Heart left ventricle (tissue), 13 donors: ENCODE results near the gene TIGD2.

Source experiments
- POLR2A ChIP-seq, 2 donors: fragments of 450-650 bp; IDR thresholded peaks; one replicate each; pipeline ENCODE4 v1.6.1; 2017; ENCODE audit warnings: antibody characterized with exemption in 2 of 2, mild to moderate bottlenecking in 2 of 2, moderate library complexity in 2 of 2
- TF ChIP-seq, protein P1 (sequence below), 12 donors: fragments of 200-600 bp; sonication (generic) in 4 of 12; IDR thresholded peaks; one replicate each; pipeline versions ENCODE4 v1.5.0 to v1.8.0; 2018 to 2022; ENCODE audit warnings: antibody characterized with exemption in 12 of 12, mild to moderate bottlenecking in 5 of 12
- donor health status: ischemic (EF 13 %, LVEDD 7.1; RV severe dilation, severe dysfunction).
- donor health status: DM: no; HTN: yes; CAD: no.
- donor health status: DM: no; HTN: no; CAD: no.
- donor health status: ischemic (EF 25% LVEDD 6.9; RV normal size, moderate dysfunction).
- donor health status: ischemic (EF 25% LVEDD 5.7; RV mildly dilated, moderate dysfunction).
- donor health status: ischemic (EF 35%, LVEDD 5.7; RV mildly dilated, moderate dysfunction).
- donor health status: nonischemic (EF 11% LVEDD 7.7; RV severe dilation, severe dysfunction).
- donor health status: DM: yes; HTN: yes; CAD: no.
- donor health status: PGD.
- donor health status: ischemic (EF 29% LVEDD 5.4; RV normal size, mild dysfunction).
- donor health status: nonischemic (EF 23%, LVEDD 6.1; RV moderate dilation, normal function).

DNA sequence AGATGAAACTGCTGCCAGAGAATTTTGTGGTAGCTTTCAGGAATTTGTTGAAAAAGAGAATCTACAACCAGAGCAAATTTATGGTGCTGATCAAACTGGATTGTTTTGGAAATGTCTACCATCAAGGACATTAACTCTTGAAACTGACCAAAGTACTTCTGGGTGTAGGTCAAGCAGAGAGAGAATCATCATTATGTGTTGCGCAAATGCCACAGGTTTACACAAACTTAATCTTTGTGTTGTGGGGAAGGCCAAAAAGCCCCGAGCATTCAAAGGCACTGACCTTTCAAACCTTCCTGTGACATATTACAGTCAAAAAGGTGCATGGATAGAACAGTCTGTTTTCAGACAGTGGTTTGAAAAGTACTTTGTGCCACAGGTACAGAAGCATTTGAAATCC is 2.1 kb downstream of the TIGD2 start:
- TF ChIP-seq, protein P1, sequence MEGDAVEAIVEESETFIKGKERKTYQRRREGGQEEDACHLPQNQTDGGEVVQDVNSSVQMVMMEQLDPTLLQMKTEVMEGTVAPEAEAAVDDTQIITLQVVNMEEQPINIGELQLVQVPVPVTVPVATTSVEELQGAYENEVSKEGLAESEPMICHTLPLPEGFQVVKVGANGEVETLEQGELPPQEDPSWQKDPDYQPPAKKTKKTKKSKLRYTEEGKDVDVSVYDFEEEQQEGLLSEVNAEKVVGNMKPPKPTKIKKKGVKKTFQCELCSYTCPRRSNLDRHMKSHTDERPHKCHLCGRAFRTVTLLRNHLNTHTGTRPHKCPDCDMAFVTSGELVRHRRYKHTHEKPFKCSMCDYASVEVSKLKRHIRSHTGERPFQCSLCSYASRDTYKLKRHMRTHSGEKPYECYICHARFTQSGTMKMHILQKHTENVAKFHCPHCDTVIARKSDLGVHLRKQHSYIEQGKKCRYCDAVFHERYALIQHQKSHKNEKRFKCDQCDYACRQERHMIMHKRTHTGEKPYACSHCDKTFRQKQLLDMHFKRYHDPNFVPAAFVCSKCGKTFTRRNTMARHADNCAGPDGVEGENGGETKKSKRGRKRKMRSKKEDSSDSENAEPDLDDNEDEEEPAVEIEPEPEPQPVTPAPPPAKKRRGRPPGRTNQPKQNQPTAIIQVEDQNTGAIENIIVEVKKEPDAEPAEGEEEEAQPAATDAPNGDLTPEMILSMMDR (IDR thresholded peaks at IDR 0.05): no peak
- TF ChIP-seq POLR2A (IDR thresholded peaks at IDR 0.05): no peak
